Measurements from ENCODE around the gene PACS2.

PACS2 gene

GRCh38 chr14:105367116-105368031 is 52.8 kb downstream of the PACS2 start:
- no peak for TF ChIP-seq CTCF (IDR thresholded peaks at IDR 0.05; ENCODE audit: low read depth, low read length, missing control alignments)
- H3K4me3 ChIP-seq (replicated peaks; ENCODE audit: low read depth, low read length): no peak overlapping the region
- DNase-seq (ENCODE audit: extremely low read depth, low read depth): no peak

- no peak for TF ChIP-seq CTCF (IDR thresholded peaks at IDR 0.05; ENCODE audit: low read depth, low read length, missing control alignments)
- DNase-seq (ENCODE audit: extremely low read depth, low read depth): no peak
- H3K4me3 ChIP-seq (replicated peaks; ENCODE audit: low read depth, low read length): no peak overlapping the region
These were observed 53.5 kb downstream of the PACS2 start for GRCh38 chr14:105368032-105368417.

GRCh38 chr14:105368426-105368825 is 53.9 kb downstream of the PACS2 start:
- H3K4me3 ChIP-seq (replicated peaks; ENCODE audit: low read depth, low read length): no peak overlapping the region
- no peak for TF ChIP-seq CTCF (IDR thresholded peaks at IDR 0.05; ENCODE audit: low read depth, low read length, missing control alignments)
- DNase-seq (ENCODE audit: extremely low read depth, low read depth): no peak

- DNase-seq (ENCODE audit: extremely low read depth, low read depth): no peak
- no peak for TF ChIP-seq CTCF (IDR thresholded peaks at IDR 0.05; ENCODE audit: low read depth, low read length, missing control alignments)
- no peak overlapping the region for H3K4me3 ChIP-seq (replicated peaks; ENCODE audit: low read depth, low read length)
These were observed 54.5 kb downstream of the PACS2 start for GRCh38 chr14:105368910-105369652.

- no peak for TF ChIP-seq CTCF (IDR thresholded peaks at IDR 0.05; ENCODE audit: low read depth, low read length, missing control alignments)
- DNase-seq (ENCODE audit: extremely low read depth, low read depth): no peak
- no peak overlapping the region for H3K4me3 ChIP-seq (replicated peaks; ENCODE audit: low read depth, low read length)
These were observed 55.1 kb downstream of the PACS2 start for GRCh38 chr14:105369653-105370040.

- TF ChIP-seq CTCF (IDR thresholded peaks at IDR 0.05; ENCODE audit: low read depth, low read length, missing control alignments): no peak
- H3K4me3 ChIP-seq (replicated peaks; ENCODE audit: low read depth, low read length): no peak overlapping the region
- DNase-seq (ENCODE audit: extremely low read depth, low read depth): no peak
These were observed 59.8 kb downstream of the PACS2 start for GRCh38 chr14:105374389-105374788.
